Cardiac fibroblast (primary cell): Measurements from ENCODE around the gene AVL9.
A peak's percentile ranks its signal among the peaks of the same experiment; 100 is the strongest.
"Not testable (repeated sequence)": the region's sequence is repeated elsewhere in the genome, so short reads cannot be mapped to it uniquely, and the experiment has no call there.

Experiments used
- DNase-seq, 2 donors: peaks; one replicate each; pipeline versions ENCODE4 v3.0.0 to v3.0.0-alpha.2; 2010; ENCODE audit warnings: low read depth in 2 of 2
- H3K4me3 ChIP-seq, 2 donors: replicated peaks in 1 of 2; 1 replicate in 1 of 2; 2 replicates in 1 of 2; pipeline ENCODE4 v1.5.1; 2011; ENCODE audit warnings: low read depth in 2 of 2, low read length in 2 of 2, mild to moderate bottlenecking in 2 of 2, moderate library complexity in 1 of 2
- CTCF ChIP-seq: IDR thresholded peaks from one replicate; pipeline ENCODE4 v1.5.1; 2011; ENCODE audit warnings: low read depth, mild to moderate bottlenecking, low read length, inconsistent platforms

The AVL9 gene

GRCh38 chr7:32616625-32617024 is 121.3 kb downstream of the AVL9 start:
- no peak overlapping the region for H3K4me3 ChIP-seq
- peak; percentile 78 to 87 for DNase-seq
- no peak for TF ChIP-seq CTCF

GRCh38 chr7:32618470-32618869 is 123.2 kb downstream of the AVL9 start:
- DNase-seq = no peak
- no peak overlapping the region for H3K4me3 ChIP-seq
- TF ChIP-seq CTCF = no peak

DNA sequence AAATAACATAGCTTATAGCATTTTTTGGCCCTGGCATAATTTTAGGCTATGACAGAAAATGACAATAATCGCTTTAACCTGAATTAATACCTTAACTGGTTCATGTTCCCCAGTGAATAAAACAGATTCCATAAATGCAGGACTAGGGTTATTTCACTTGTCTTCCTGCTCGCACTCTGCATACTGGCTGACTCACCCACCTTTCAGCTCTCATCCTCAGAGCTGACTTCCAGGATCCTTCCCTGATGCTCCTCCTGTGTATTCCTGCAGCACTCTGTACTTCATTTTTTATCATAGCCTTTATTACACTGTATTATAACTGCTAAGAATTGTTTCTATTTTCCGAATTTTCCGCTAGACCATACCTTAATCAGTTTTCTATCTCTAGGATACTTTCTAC is 123.7 kb downstream of the AVL9 start:
- no peak for DNase-seq
- no peak for TF ChIP-seq CTCF

GRCh38 chr7:32619416-32619815 is 124.1 kb downstream of the AVL9 start:
- DNase-seq, H3K4me3 ChIP-seq: not testable (repeated sequence)

More for the DNA sequence above, 123.7 kb downstream of the AVL9 start:
- no peak overlapping the region for H3K4me3 ChIP-seq

- TF ChIP-seq CTCF = no peak
- DNase-seq = no peak
- no peak overlapping the region for H3K4me3 ChIP-seq
Measured at GRCh38 chr7:32631021-32631420, 135.7 kb downstream of the AVL9 start.

GRCh38 chr7:32631590-32632497 is 136.6 kb downstream of the AVL9 start:
- not testable (repeated sequence) for H3K4me3 ChIP-seq, DNase-seq

- not testable (repeated sequence) for DNase-seq, H3K4me3 ChIP-seq
Measured at GRCh38 chr7:32633446-32633845, 138.2 kb downstream of the AVL9 start.

DNA sequence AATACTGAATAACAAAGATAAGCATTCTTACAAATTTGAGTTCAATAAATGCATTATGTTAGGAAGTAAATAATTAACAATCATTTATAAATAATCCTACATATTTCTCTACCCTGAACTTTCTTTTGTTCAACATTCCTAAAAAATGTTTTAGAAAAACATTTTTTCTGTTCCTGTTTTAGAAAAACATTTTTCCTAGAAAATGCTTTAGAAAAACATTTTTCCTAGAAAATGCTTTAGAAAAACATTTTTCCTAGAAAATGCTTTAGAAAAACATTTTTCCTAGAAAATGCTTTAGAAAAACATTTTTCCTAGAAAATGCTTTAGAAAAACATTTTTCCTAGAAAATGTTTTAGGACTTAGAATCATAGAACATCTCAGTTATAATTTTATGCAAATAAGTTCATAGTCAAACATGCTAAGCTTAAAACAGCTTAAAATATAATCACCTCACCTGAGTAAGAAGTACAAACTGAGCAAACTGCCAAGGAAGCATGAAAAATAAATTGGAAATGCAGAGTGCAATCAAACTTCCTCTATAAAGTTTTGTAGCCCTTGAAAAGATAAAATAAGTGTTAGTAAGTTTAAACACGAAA is 139.6 kb downstream of the AVL9 start:
- not testable (repeated sequence) for DNase-seq, H3K4me3 ChIP-seq

GRCh38 chr7:32636725-32637462 is 141.6 kb downstream of the AVL9 start:
- DNase-seq, H3K4me3 ChIP-seq: not testable (repeated sequence)

DNA sequence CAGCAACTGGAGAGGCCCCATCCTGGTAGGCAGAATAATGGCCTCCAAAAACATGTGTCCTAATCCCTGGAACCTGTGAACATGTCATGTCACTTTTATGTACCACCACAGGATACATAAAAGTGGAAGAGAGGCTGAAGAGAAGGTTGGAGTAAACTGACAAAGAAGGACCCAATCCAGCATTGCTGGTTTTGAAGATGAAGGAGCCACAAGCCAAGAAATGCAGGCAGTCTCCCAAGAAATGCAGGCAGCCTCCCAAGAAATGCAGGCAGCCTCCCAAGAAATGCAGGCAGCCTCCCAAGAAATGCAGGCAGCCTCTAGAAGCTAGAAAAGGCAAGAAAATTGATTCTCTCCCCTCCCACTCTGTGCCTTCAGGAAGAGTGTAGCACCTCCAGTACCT is 142.3 kb downstream of the AVL9 start:
- not testable (repeated sequence) for H3K4me3 ChIP-seq
- DNase-seq = peak in 1 of 2 donors; percentile 2
